Right lobe of liver (tissue), 6 donors: Measurements from ENCODE around the gene NSMF. TPM values are rescaled to one million over a fixed set of nuclear protein-coding genes. Genes with fewer than 3 reads are reported as not detected.
A peak's percentile ranks its signal among the peaks of the same experiment; 100 is the strongest.
"Not testable (repeated sequence)": the region's sequence is repeated elsewhere in the genome, so short reads cannot be mapped to it uniquely, and the experiment has no call there.

Experiments
- ATAC-seq, 4 donors: fragments of 200-7000 bp; cut with Tn5 transposase; one replicate each; pipeline ENCODE4 v1.9.1; 2020; ENCODE audit warnings: mild to moderate bottlenecking in 4 of 4, moderate library complexity in 4 of 4
- DNase-seq, 3 donors: peaks; one replicate each; pipeline ENCODE4 v3.0.0-alpha.2; 2020
- H3K27ac ChIP-seq, 3 donors: fragments of 200-600 bp; one replicate each; pipeline ENCODE4 v1.8.0; 2022
- H3K27me3 ChIP-seq, 2 donors: fragments of 200-600 bp; one replicate each; pipeline ENCODE4 v1.8.0; 2022
- H3K36me3 ChIP-seq, 4 donors: fragments of 200-600 bp; sonication (generic) in 1 of 4; one replicate each; pipeline versions ENCODE4 v1.5.1 to v1.8.0; 2017 to 2022; ENCODE audit warnings: control low read depth in 1 of 4
- H3K4me1 ChIP-seq, 4 donors: fragments of 200-600 bp; sonication (generic) in 1 of 4; one replicate each; pipeline versions ENCODE4 v1.5.1 to v1.8.0; 2017 to 2022; ENCODE audit warnings: control low read depth in 1 of 4
- H3K4me3 ChIP-seq, 3 donors: fragments of 200-600 bp; one replicate each; pipeline ENCODE4 v1.8.0; 2022
- H3K9me3 ChIP-seq, 4 donors: fragments of 200-600 bp; sonication (generic) in 1 of 4; one replicate each; pipeline versions ENCODE4 v1.5.1 to v1.8.0; 2017 to 2022; ENCODE audit warnings: control low read depth in 1 of 4
- CTCF ChIP-seq, 4 donors: fragments of 200-600 bp in 3 of 4; fragments of 450-650 bp in 1 of 4; IDR thresholded peaks; one replicate each; pipeline versions ENCODE4 v1.5.1 to v1.8.0; 2016 to 2022; ENCODE audit warnings: antibody characterized with exemption in 4 of 4, mild to moderate bottlenecking in 2 of 4
- POLR2A ChIP-seq: fragments of 450-650 bp; IDR thresholded peaks from one replicate; pipeline ENCODE4 v1.6.1; 2017; ENCODE audit warnings: antibody characterized with exemption, mild to moderate bottlenecking
- WGBS: methylation state at CpG from one replicate; pipeline ENCODE4 v1.1.6; 2018; ENCODE audit warnings: low coverage, low lambda C conversion rate; ENCODE audit not compliant: insufficient coverage; ENCODE audit errors: missing lambda C conversion rate; 5-methylcytosine and 5-hydroxymethylcytosine counted together
- intact Hi-C, 2 donors: fragments of 100-400 bp; cut with DNase I; formaldehyde crosslinking; loops; one replicate each; pipeline versions ENCODE4 v1.11.2 to v1.14.1; 2022
- total RNA-seq, 6 experiments: library from RNA; depleted of rRNA in 2 of 6; stranded (reverse); fragments of >200 nt in 2 of 6; fragmentation: NEBNext Ultra II Directional in 3 of 6; extraction: Animal tissue kit (Norgen Biotek cat#: 25700) in 3 of 6; gene quantifications; one replicate each; pipeline versions ENCODE4 v1.1.0 to v1.2.4, GENCODE V29; 2016 to 2023
- donor health status: DM: no; HTN: yes; CAD: no.
- donor health status: DM: no; HTN: no; CAD: no.
- donor health status: DM: no; HTN: no; CAD: no.
- donor health status: DM: no; HTN: yes; CAD: no.
- donor health status: DM: no; HTN: yes; CAD: no.

NSMF gene
- total RNA-seq, 6 experiments from 2014 or later: 15.6 to 55.4 (median 20.1) TPM

GRCh38 chr9:137454145-137454596 is 5.0 kb downstream of the NSMF start:
- WGBS: 0% methylated on average over 1 of the region's 24 CpGs
- Histone ChIP-seq H3K4me3 (peak overlapping the region; percentile 50 to 62 (median 58)), H3K36me3 (peaks cover 0 to 4% (median 0%) of the 10 kb centered on the region in 4 donors), H3K27ac (peak overlapping the region; percentile 44 to 90 (median 84)), H3K4me1 (peaks cover 0 to 25% (median 3%) of the 10 kb centered on the region in 4 donors), H3K27me3 (no peaks in the 10 kb centered on the region), H3K9me3 (no peaks in the 10 kb centered on the region)
- TF ChIP-seq CTCF (IDR thresholded peaks at IDR 0.05) (no peak), POLR2A (no peak)
- DNase-seq (peak; percentile 80 to 88 (median 84)), ATAC-seq (peak; percentile 59 to 74 (median 63))
- intact Hi-C loops: no loop called here

- Histone ChIP-seq H3K27me3 (no peaks in the 10 kb centered on the region), H3K36me3 (peaks cover 0 to 4% (median 0%) of the 10 kb centered on the region in 4 donors), H3K4me3 (peak overlapping the region in 1 of 3 donors; percentile 27), H3K9me3 (no peaks in the 10 kb centered on the region), H3K27ac (no peak overlapping the region), H3K4me1 (peaks cover 0 to 25% (median 3%) of the 10 kb centered on the region in 4 donors)
- no peak for TF ChIP-seq CTCF (IDR thresholded peaks at IDR 0.05)
- no peak for TF ChIP-seq POLR2A
- intact Hi-C loops: no loop called here
- 40% methylated on average over 17 of the region's 25 CpGs for WGBS
- ATAC-seq (peak; percentile 67 to 73 (median 70)), DNase-seq (peak; percentile 85 to 91 (median 87))
Observed at GRCh38 chr9:137453643-137454081, 5.5 kb downstream of the NSMF start.

GRCh38 chr9:137452761-137453642 is 6.1 kb downstream of the NSMF start:
- TF ChIP-seq POLR2A: no peak
- TF ChIP-seq CTCF (IDR thresholded peaks at IDR 0.05): no peak
- DNase-seq: peak; percentile 51 to 72 (median 65)
- peak overlapping the region in 1 of 3 donors; percentile 27 for H3K4me3 ChIP-seq

GRCh38 chr9:137452006-137452760 is 7.0 kb downstream of the NSMF start:
- Histone ChIP-seq H3K9me3 (no peaks in the 10 kb centered on the region), H3K4me1 (peaks cover 0 to 16% (median 3%) of the 10 kb centered on the region in 4 donors), H3K4me3 (no peak overlapping the region), H3K27me3 (no peaks in the 10 kb centered on the region), H3K27ac (no peak overlapping the region), H3K36me3 (peaks cover 0 to 4% (median 0%) of the 10 kb centered on the region in 4 donors)
- intact Hi-C loops: no loop called here
- 77% methylated on average over 10 of the region's 17 CpGs for WGBS
- TF ChIP-seq POLR2A (no peak), CTCF (IDR thresholded peaks at IDR 0.05) (no peak)
- no peak for ATAC-seq
- DNase-seq: peak in 2 of 3 donors; percentile 32 to 57

More at GRCh38 chr9:137452761-137453642, 6.1 kb downstream of the NSMF start:
- peaks cover 0 to 18% (median 3%) of the 10 kb centered on the region in 4 donors for H3K4me1 ChIP-seq
- H3K27me3 ChIP-seq: no peaks in the 10 kb centered on the region
- H3K9me3 ChIP-seq: no peaks in the 10 kb centered on the region
- peaks cover 0 to 4% (median 0%) of the 10 kb centered on the region in 4 donors for H3K36me3 ChIP-seq
- intact Hi-C loops: no loop called here
- 77% methylated on average over 10 of the region's 43 CpGs for WGBS
- no peak overlapping the region for H3K27ac ChIP-seq
- no peak for ATAC-seq

- H3K27ac ChIP-seq, H3K9me3 ChIP-seq, H3K27me3 ChIP-seq, intact Hi-C loops, H3K4me3 ChIP-seq, DNase-seq, H3K36me3 ChIP-seq, ATAC-seq: not testable (repeated sequence)
- H3K4me1 ChIP-seq: peaks cover 0 to 11% (median 3%) of the 10 kb centered on the region in 4 donors
- WGBS: 60% methylated on average over 20 of the region's 31 CpGs
Observed at GRCh38 chr9:137451264-137452005, 7.7 kb downstream of the NSMF start.

- H3K4me1 ChIP-seq: peaks cover 0 to 13% (median 3%) of the 10 kb centered on the region in 4 donors
- H3K36me3 ChIP-seq, ATAC-seq, H3K9me3 ChIP-seq, intact Hi-C loops, H3K4me3 ChIP-seq, H3K27me3 ChIP-seq, H3K27ac ChIP-seq, DNase-seq: not testable (repeated sequence)
- WGBS: 78% methylated on average over 22 of the region's 24 CpGs
Observed at GRCh38 chr9:137450539-137451222, 8.5 kb downstream of the NSMF start.
